OCI-LY3 (cell line): ENCODE results near the gene CACNA1C.

Experiments used
- EZH2phosphoT487 ChIP-seq: fragments of 200-600 bp; shearing (Covaris generic); IDR thresholded peaks from 2 replicates; pipeline ENCODE4 v1.6.1; 2018; ENCODE audit warnings: antibody characterized with exemption, mixed run types, low read depth
- TF ChIP-seq, protein P1 (sequence below): fragments of 200-600, 300-600 bp; sonication (generic); IDR thresholded peaks from 2 replicates; pipeline ENCODE4 v1.5.1; 2014; ENCODE audit warnings: antibody characterized with exemption, low read length, low read depth

DNA sequence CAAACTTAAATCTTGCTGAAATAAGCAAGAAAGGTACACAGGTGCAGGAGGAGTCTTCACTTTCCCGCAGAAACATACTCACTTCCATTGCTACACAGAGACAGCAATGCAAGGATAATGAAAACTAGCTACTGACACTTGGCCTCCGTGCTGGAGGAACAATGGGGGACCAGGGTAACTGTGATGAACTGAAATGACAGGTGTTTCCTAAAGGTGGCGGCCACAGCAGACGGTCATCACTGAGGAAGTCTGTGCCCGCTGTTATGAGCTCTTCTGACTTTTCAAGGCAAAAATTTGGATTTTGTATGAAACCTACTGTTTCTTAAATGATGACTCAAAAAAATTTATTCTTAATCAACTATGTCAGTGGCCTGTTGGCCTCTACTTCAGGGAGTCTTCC is 189.4 kb downstream of the CACNA1C start:
- TF ChIP-seq, protein P1, sequence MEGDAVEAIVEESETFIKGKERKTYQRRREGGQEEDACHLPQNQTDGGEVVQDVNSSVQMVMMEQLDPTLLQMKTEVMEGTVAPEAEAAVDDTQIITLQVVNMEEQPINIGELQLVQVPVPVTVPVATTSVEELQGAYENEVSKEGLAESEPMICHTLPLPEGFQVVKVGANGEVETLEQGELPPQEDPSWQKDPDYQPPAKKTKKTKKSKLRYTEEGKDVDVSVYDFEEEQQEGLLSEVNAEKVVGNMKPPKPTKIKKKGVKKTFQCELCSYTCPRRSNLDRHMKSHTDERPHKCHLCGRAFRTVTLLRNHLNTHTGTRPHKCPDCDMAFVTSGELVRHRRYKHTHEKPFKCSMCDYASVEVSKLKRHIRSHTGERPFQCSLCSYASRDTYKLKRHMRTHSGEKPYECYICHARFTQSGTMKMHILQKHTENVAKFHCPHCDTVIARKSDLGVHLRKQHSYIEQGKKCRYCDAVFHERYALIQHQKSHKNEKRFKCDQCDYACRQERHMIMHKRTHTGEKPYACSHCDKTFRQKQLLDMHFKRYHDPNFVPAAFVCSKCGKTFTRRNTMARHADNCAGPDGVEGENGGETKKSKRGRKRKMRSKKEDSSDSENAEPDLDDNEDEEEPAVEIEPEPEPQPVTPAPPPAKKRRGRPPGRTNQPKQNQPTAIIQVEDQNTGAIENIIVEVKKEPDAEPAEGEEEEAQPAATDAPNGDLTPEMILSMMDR = no peak
- no peak for TF ChIP-seq EZH2phosphoT487
